Measurements from ENCODE around the gene KLHDC4.

KLHDC4 gene

DNA sequence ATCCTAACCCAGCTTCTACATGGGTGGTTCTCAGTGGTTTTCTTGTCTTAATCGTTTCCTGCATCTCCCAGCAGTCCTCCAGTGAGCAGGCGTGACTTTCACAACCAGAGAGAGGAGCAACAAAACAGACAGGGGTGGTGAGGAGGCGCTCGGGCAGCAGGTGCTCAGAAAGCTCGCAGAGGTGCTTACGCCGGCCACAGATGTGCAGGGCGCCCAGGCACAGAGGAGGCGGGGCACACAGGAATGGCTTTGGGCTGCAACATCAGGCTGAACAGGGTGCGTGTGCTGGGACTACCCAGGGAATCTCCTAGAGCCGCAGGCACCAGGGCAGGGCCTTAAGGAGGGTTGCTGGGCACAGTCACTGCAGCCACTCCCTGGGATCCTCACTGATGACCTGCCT lies 32.6 kb downstream of the KLHDC4 start:
- DNase-seq (ENCODE audit: low spot score) (no peak), ATAC-seq (ENCODE audit: low read depth) (no peak)
- Histone ChIP-seq H3K4me3 (ENCODE audit: severe bottlenecking) (no peak overlapping the region), H3K4me1 (ENCODE audit: insufficient read depth, poor library complexity, severe bottlenecking) (no peaks in the 10 kb centered on the region), H3K27ac (ENCODE audit: poor library complexity, severe bottlenecking) (no peak overlapping the region), H3K27me3 (ENCODE audit: insufficient read depth, poor library complexity, severe bottlenecking) (no peaks in the 10 kb centered on the region), H3K36me3 (ENCODE audit: low read depth) (peaks cover 34% of the 10 kb centered on the region), H3K9me3 (ENCODE audit: severe bottlenecking) (no peaks in the 10 kb centered on the region)
- no peak for TF ChIP-seq CTCF (IDR thresholded peaks at IDR 0.05; ENCODE audit: poor library complexity, severe bottlenecking)

GRCh38 chr16:87731607-87732006 lies 34.2 kb downstream of the KLHDC4 start:
- Histone ChIP-seq H3K4me3 (ENCODE audit: severe bottlenecking) (no peak overlapping the region), H3K27ac (ENCODE audit: poor library complexity, severe bottlenecking) (no peak overlapping the region), H3K9me3 (ENCODE audit: severe bottlenecking) (no peaks in the 10 kb centered on the region), H3K27me3 (ENCODE audit: insufficient read depth, poor library complexity, severe bottlenecking) (no peaks in the 10 kb centered on the region), H3K4me1 (ENCODE audit: insufficient read depth, poor library complexity, severe bottlenecking) (no peaks in the 10 kb centered on the region), H3K36me3 (ENCODE audit: low read depth) (peaks cover 40% of the 10 kb centered on the region)
- ATAC-seq (ENCODE audit: low read depth) (no peak), DNase-seq (ENCODE audit: low spot score) (no peak)
- no peak for TF ChIP-seq CTCF (IDR thresholded peaks at IDR 0.05; ENCODE audit: poor library complexity, severe bottlenecking)

GRCh38 chr16:87729266-87729954 lies 36.4 kb downstream of the KLHDC4 start:
- Histone ChIP-seq H3K36me3 (ENCODE audit: low read depth) (peaks cover 44% of the 10 kb centered on the region), H3K27ac (ENCODE audit: poor library complexity, severe bottlenecking) (no peak overlapping the region), H3K9me3 (ENCODE audit: severe bottlenecking) (no peaks in the 10 kb centered on the region), H3K27me3 (ENCODE audit: insufficient read depth, poor library complexity, severe bottlenecking) (no peaks in the 10 kb centered on the region), H3K4me3 (ENCODE audit: severe bottlenecking) (no peak overlapping the region), H3K4me1 (ENCODE audit: insufficient read depth, poor library complexity, severe bottlenecking) (no peaks in the 10 kb centered on the region)
- no peak for TF ChIP-seq CTCF (IDR thresholded peaks at IDR 0.05; ENCODE audit: poor library complexity, severe bottlenecking)
- no peak for DNase-seq (ENCODE audit: low spot score)
- ATAC-seq (ENCODE audit: low read depth): no peak

DNA sequence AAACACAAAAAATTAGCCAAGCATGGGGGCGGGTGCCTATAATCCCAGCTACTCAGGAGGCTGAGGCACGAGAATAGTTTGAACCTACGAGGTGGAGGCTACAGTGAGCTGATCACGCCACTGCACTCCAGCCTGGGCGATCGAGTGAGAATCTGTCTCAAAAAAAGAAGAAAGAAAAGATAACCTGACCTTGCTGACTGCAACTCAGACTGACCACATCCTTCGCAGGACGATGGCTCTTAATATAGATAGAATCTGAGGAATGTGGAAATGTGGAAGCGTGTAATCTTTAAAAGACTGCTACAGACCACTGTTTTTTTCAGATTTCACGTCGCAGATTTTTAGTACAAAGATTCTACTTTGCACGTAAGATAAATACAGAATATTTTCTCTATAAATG lies 37.8 kb downstream of the KLHDC4 start:
- no peaks in the 10 kb centered on the region for H3K4me1 ChIP-seq (ENCODE audit: insufficient read depth, poor library complexity, severe bottlenecking)
- no peak for ATAC-seq (ENCODE audit: low read depth)

More for the DNA sequence above, 37.8 kb downstream of the KLHDC4 start:
- H3K4me3 ChIP-seq (ENCODE audit: severe bottlenecking): no peak overlapping the region
- no peak overlapping the region for H3K27ac ChIP-seq (ENCODE audit: poor library complexity, severe bottlenecking)
- peaks cover 55% of the 10 kb centered on the region for H3K36me3 ChIP-seq (ENCODE audit: low read depth)
- no peak for DNase-seq (ENCODE audit: low spot score)
- H3K27me3 ChIP-seq (ENCODE audit: insufficient read depth, poor library complexity, severe bottlenecking): no peaks in the 10 kb centered on the region
- no peak for TF ChIP-seq CTCF (IDR thresholded peaks at IDR 0.05; ENCODE audit: poor library complexity, severe bottlenecking)
- no peaks in the 10 kb centered on the region for H3K9me3 ChIP-seq (ENCODE audit: severe bottlenecking)

Measured in RWPE2 (cell line).